SK-N-MC (cell line): ENCODE data around the gene ACAT2.

Source experiments
- EZH2 ChIP-seq: fragments of 200-600 bp; sonication (generic); IDR thresholded peaks from one replicate; pipeline ENCODE4 v1.6.1; 2017; ENCODE audit warnings: antibody characterized with exemption
- FOXP2 ChIP-seq: optimal IDR thresholded peaks from 2 replicates; pipeline ENCODE3; 2011; ENCODE audit warnings: mild to moderate bottlenecking, moderate library complexity; ENCODE audit not compliant: insufficient read depth; ENCODE audit errors: extremely low read length, control extremely low read depth
- POLR2AphosphoS5 ChIP-seq: IDR thresholded peaks from 2 replicates; pipeline ENCODE4 v1.6.1; 2012; ENCODE audit warnings: mild to moderate bottlenecking, low read depth, low read length, borderline replicate concordance

GRCh38 chr6:159821726-159822125 is 59.9 kb downstream of the ACAT2 start:
- TF ChIP-seq EZH2 (no peak), POLR2AphosphoS5 (no peak), FOXP2 (no peak)
